Neural cell (in vitro differentiated cells): ENCODE data around the gene NAA35. TPM values are rescaled to one million over a fixed set of nuclear protein-coding genes. Genes with fewer than 3 reads are reported as not detected.

ENCODE experiments used
- H2AFZ ChIP-seq: fragments of 200-600, 300-800 bp; sonication (generic), shearing (Covaris generic); 2 replicates; pipeline ENCODE4 v1.6.0; 2014; ENCODE audit warnings: low read depth, mild to moderate bottlenecking, antibody characterized with exemption, low read length, moderate library complexity
- H3F3A ChIP-seq: fragments of 200-600 bp; shearing (Covaris generic); 2 replicates; pipeline ENCODE4 v1.6.1; 2016; ENCODE audit warnings: mild to moderate bottlenecking, moderate library complexity, mixed read lengths, antibody characterized with exemption, low read length; ENCODE audit not compliant: insufficient read depth, poor library complexity, severe bottlenecking
- H3K27ac ChIP-seq: fragments of 200-600, 300-800 bp; sonication (generic), shearing (Covaris generic); 2 replicates; pipeline ENCODE4 v1.5.1; 2014; ENCODE audit warnings: mild to moderate bottlenecking, low read length, moderate library complexity
- H3K27me3 ChIP-seq: fragments of 300-800, 200-600 bp; sonication (generic), shearing (Covaris generic); 2 replicates; pipeline ENCODE4 v1.6.0; 2014; ENCODE audit warnings: mild to moderate bottlenecking, low read depth, low read length, moderate library complexity; ENCODE audit not compliant: insufficient read depth
- H3K36me3 ChIP-seq: fragments of 300-800, 200-600 bp; sonication (generic), shearing (Covaris generic); 2 replicates; pipeline ENCODE4 v1.5.1; 2014; ENCODE audit warnings: mild to moderate bottlenecking, antibody characterized with exemption, low read length, moderate library complexity; ENCODE audit not compliant: insufficient read depth
- H3K4me2 ChIP-seq: fragments of 300-800, 200-600 bp; sonication (generic), shearing (Covaris generic); 2 replicates; pipeline ENCODE4 v1.6.0; 2014; ENCODE audit warnings: mild to moderate bottlenecking, low read length
- H3K4me3 ChIP-seq: fragments of 300-800, 200-600 bp; sonication (generic), shearing (Covaris generic); 2 replicates; pipeline ENCODE4 v1.5.1; 2014; ENCODE audit warnings: mild to moderate bottlenecking, low read length, moderate library complexity
- H3K79me2 ChIP-seq: fragments of 200-600 bp; shearing (Covaris generic); replicated peaks from 2 replicates; pipeline ENCODE4 v1.6.0; 2014; ENCODE audit warnings: mild to moderate bottlenecking, low read length, moderate library complexity; ENCODE audit not compliant: insufficient read depth
- H3K9ac ChIP-seq: fragments of 300-800, 200-600 bp; sonication (generic), shearing (Covaris generic); 2 replicates; pipeline ENCODE4 v1.6.1; 2016; ENCODE audit warnings: mild to moderate bottlenecking, low read length, mixed read lengths
- H3K9me2 ChIP-seq: fragments of 200-600 bp; shearing (Covaris generic); 2 replicates; pipeline ENCODE4 v1.6.1; 2016; ENCODE audit warnings: mild to moderate bottlenecking, low read length, mixed read lengths; ENCODE audit not compliant: insufficient read depth
- H3K9me3 ChIP-seq: fragments of 200-600, 300-800 bp; sonication (generic), shearing (Covaris generic); 2 replicates; pipeline ENCODE4 v1.6.1; 2016; ENCODE audit warnings: mild to moderate bottlenecking, mixed run types, low read length, moderate library complexity, mixed read lengths
- H4K20me1 ChIP-seq: fragments of 200-600 bp; shearing (Covaris generic); 2 replicates; pipeline ENCODE4 v1.6.1; 2016; ENCODE audit warnings: mild to moderate bottlenecking, mixed run types; ENCODE audit not compliant: insufficient read depth
- EP300 ChIP-seq: fragments of 450-650 bp; conservative IDR thresholded peaks from 2 replicates; pipeline ENCODE4 v1.6.1; 2014; ENCODE audit warnings: antibody characterized with exemption, mild to moderate bottlenecking, moderate library complexity; ENCODE audit not compliant: poor library complexity, severe bottlenecking
- EZH2 ChIP-seq: fragments of 200-600, 300-800 bp; shearing (Covaris generic), sonication (generic); IDR thresholded peaks from 2 replicates; pipeline ENCODE4 v1.6.1; 2014; ENCODE audit warnings: antibody characterized with exemption, low read length, borderline replicate concordance, mild to moderate bottlenecking; ENCODE audit not compliant: insufficient read depth, poor library complexity, severe bottlenecking
- MXI1 ChIP-seq: fragments of 450-650 bp; conservative IDR thresholded peaks from 2 replicates; pipeline ENCODE4 v1.6.1; 2014; ENCODE audit warnings: antibody characterized with exemption, mild to moderate bottlenecking; ENCODE audit not compliant: poor library complexity, severe bottlenecking
- POLR2AphosphoS5 ChIP-seq: IDR thresholded peaks from 2 replicates; pipeline ENCODE4 v1.6.1; 2012
- RAD21 ChIP-seq: fragments of 450-650 bp; conservative IDR thresholded peaks from 2 replicates; pipeline ENCODE4 v1.6.1; 2014; ENCODE audit warnings: antibody characterized with exemption, mild to moderate bottlenecking, moderate library complexity
- REST ChIP-seq: IDR thresholded peaks from 2 replicates; pipeline ENCODE4 v1.6.1; 2012; ENCODE audit warnings: borderline replicate concordance
- SMC3 ChIP-seq: fragments of 450-650 bp; conservative IDR thresholded peaks from 2 replicates; pipeline ENCODE4 v1.6.1; 2014; ENCODE audit warnings: antibody characterized with exemption, mild to moderate bottlenecking, moderate library complexity; ENCODE audit not compliant: poor library complexity
- TAF1 ChIP-seq: IDR thresholded peaks from 2 replicates; pipeline ENCODE4 v1.6.1; 2012; ENCODE audit warnings: low read depth
- polyA plus RNA-seq: library from polyadenylated mRNA; depleted of rRNA; stranded (reverse); fragments of >200 nt; gene quantifications from 2 replicates; pipeline ENCODE4 v1.2.3, GENCODE V29; 2014
- TF ChIP-seq, protein P1 (sequence below): fragments of 450-650 bp; IDR thresholded peaks from 2 replicates; pipeline ENCODE4 v1.5.1; 2014; ENCODE audit warnings: antibody characterized with exemption, mild to moderate bottlenecking, moderate library complexity; ENCODE audit not compliant: poor library complexity, severe bottlenecking

NAA35 gene
- polyA plus RNA-seq, 1 donor from 2014 or later: 26.0 TPM

DNA sequence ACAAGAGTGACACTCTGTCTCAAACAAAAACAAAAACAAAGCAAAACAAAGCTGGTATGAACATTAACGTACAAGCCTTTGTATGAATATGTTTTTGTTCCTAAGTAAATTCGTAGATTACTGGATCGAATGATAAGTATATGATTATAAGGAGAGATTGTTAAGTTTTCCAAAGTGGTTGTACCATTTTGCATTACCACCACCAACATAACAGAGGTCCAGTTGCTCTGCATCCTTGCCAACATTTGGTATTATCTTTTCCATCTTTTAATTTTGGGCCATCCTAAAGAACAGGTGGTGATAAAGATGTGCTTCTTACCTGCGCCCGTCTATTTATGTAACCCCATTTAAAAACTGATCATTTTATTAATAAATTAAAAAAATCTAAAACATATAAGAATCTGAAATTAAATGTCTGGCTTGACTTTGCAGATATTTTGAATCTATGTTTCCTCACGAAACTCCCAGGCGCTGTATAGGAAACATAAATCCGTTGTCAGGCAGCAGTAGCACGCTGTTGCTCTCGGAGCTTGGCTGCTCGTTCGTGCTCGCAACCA lies 593 bp upstream of the NAA35 start:
- H2AFZ ChIP-seq: peak overlapping the region; percentile 77
- H3K4me3 ChIP-seq: peak overlapping the region; percentile 94
- no peaks in the 10 kb centered on the region for H4K20me1 ChIP-seq
- H3K9ac ChIP-seq: peak overlapping the region; percentile 51
- H3K9me2 ChIP-seq: no peaks in the 10 kb centered on the region
- no peaks in the 10 kb centered on the region for H3K36me3 ChIP-seq
- H3K27ac ChIP-seq: peak overlapping the region; percentile 84
- peaks cover 38% of the 10 kb centered on the region for H3K79me2 ChIP-seq
- H3F3A ChIP-seq: no peaks in the 10 kb centered on the region
- peak overlapping the region; percentile 59 for H3K4me2 ChIP-seq
- H3K27me3 ChIP-seq: no peaks in the 10 kb centered on the region
- TF ChIP-seq MXI1 (no peak), POLR2AphosphoS5 (peak; percentile 88)
- no peaks in the 10 kb centered on the region for H3K9me3 ChIP-seq

DNA sequence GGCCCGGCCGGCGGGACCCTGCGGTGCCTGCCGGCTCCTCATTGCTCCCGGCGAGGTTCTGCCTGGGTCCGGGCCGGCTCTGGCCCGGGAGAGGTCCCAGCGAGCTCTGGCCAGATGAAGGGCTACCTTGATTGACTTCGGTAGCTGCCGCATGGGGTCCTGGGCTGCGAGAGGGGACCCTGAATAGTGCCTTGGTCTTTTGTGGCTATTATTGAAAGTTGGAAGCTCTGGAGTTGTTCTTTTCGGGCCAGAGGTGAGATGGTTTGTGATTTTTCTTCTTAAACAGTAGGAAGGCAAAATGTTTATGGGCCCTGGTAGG lies 635 bp downstream of the NAA35 start:
- TF ChIP-seq REST (no peak), POLR2AphosphoS5 (no peak), TAF1 (no peak), MXI1 (no peak), SMC3 (no peak), EP300 (no peak), RAD21 (no peak), EZH2 (no peak)
- TF ChIP-seq, protein P1, sequence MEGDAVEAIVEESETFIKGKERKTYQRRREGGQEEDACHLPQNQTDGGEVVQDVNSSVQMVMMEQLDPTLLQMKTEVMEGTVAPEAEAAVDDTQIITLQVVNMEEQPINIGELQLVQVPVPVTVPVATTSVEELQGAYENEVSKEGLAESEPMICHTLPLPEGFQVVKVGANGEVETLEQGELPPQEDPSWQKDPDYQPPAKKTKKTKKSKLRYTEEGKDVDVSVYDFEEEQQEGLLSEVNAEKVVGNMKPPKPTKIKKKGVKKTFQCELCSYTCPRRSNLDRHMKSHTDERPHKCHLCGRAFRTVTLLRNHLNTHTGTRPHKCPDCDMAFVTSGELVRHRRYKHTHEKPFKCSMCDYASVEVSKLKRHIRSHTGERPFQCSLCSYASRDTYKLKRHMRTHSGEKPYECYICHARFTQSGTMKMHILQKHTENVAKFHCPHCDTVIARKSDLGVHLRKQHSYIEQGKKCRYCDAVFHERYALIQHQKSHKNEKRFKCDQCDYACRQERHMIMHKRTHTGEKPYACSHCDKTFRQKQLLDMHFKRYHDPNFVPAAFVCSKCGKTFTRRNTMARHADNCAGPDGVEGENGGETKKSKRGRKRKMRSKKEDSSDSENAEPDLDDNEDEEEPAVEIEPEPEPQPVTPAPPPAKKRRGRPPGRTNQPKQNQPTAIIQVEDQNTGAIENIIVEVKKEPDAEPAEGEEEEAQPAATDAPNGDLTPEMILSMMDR: no peak
- H3K9me3 ChIP-seq: no peaks in the 10 kb centered on the region
- H3K4me2 ChIP-seq: peak overlapping the region; percentile 84
- peak overlapping the region; percentile 94 for H3K4me3 ChIP-seq
- H4K20me1 ChIP-seq: no peaks in the 10 kb centered on the region
- no peaks in the 10 kb centered on the region for H3F3A ChIP-seq
- peak overlapping the region; percentile 76 for H3K27ac ChIP-seq
- H3K27me3 ChIP-seq: no peaks in the 10 kb centered on the region
- peak overlapping the region; percentile 41 for H2AFZ ChIP-seq
- H3K79me2 ChIP-seq: peaks cover 46% of the 10 kb centered on the region
- peak overlapping the region; percentile 81 for H3K9ac ChIP-seq
- no peaks in the 10 kb centered on the region for H3K9me2 ChIP-seq
- H3K36me3 ChIP-seq: peaks cover 7% of the 10 kb centered on the region
